NCI-H1930 (cell line): Measurements from ENCODE around the gene ATP9B.
"Not testable (repeated sequence)": the region's sequence is repeated elsewhere in the genome, so short reads cannot be mapped to it uniquely, and the experiment has no call there.

Source experiments
- DNase-seq, 2 experiments: peaks; one replicate each; lab custom pipeline; 2025; lab: John Stamatoyannopoulos, UW

Gene ATP9B

GRCh38 chr18:79290409-79290808 lies 221.2 kb downstream of the ATP9B start:
- not testable (repeated sequence) for DNase-seq

- no peak for DNase-seq
These were observed 221.7 kb downstream of the ATP9B start for GRCh38 chr18:79290876-79291275.

- DNase-seq = no peak
These were observed 225.0 kb downstream of the ATP9B start for GRCh38 chr18:79294235-79294634.

GRCh38 chr18:79299272-79299671 lies 230.1 kb downstream of the ATP9B start:
- DNase-seq = no peak

GRCh38 chr18:79299711-79300110 lies 230.5 kb downstream of the ATP9B start:
- DNase-seq = no peak

- no peak for DNase-seq
These were observed 231.2 kb downstream of the ATP9B start for GRCh38 chr18:79300413-79300812.

- DNase-seq = no peak
These were observed 232.9 kb downstream of the ATP9B start for GRCh38 chr18:79302120-79302519.

GRCh38 chr18:79305911-79306310 lies 236.7 kb downstream of the ATP9B start:
- DNase-seq = no peak

- no peak for DNase-seq
These were observed 240.6 kb downstream of the ATP9B start for GRCh38 chr18:79309614-79310358.

GRCh38 chr18:79314838-79315388 lies 245.7 kb downstream of the ATP9B start:
- DNase-seq = no peak

GRCh38 chr18:79315596-79315995 lies 246.4 kb downstream of the ATP9B start:
- no peak for DNase-seq

GRCh38 chr18:79317703-79318102 lies 248.5 kb downstream of the ATP9B start:
- DNase-seq = no peak

- no peak for DNase-seq
These were observed 249.0 kb downstream of the ATP9B start for GRCh38 chr18:79318142-79318673.

GRCh38 chr18:79320216-79320850 lies 251.1 kb downstream of the ATP9B start:
- no peak for DNase-seq

- DNase-seq = no peak
These were observed 252.6 kb downstream of the ATP9B start for GRCh38 chr18:79321625-79322405.

GRCh38 chr18:79322441-79322840 lies 253.2 kb downstream of the ATP9B start:
- DNase-seq = no peak

- no peak for DNase-seq
These were observed 254.3 kb downstream of the ATP9B start for GRCh38 chr18:79323471-79323870.

- DNase-seq = no peak
These were observed 257.4 kb downstream of the ATP9B start for GRCh38 chr18:79326413-79327198.

GRCh38 chr18:79327199-79327721 lies 258.1 kb downstream of the ATP9B start:
- no peak for DNase-seq

- DNase-seq = not testable (repeated sequence)
These were observed 258.7 kb downstream of the ATP9B start for GRCh38 chr18:79327915-79328314.

GRCh38 chr18:79328887-79329286 lies 259.7 kb downstream of the ATP9B start:
- no peak for DNase-seq
